GM12878 (cell line): ENCODE results near the gene ATP13A1. TPM values are rescaled to one million over a fixed set of nuclear protein-coding genes. Genes with fewer than 3 reads are reported as not detected.

Experiments
- BACH1 ChIP-seq: fragments of 450-650 bp; IDR thresholded peaks from 2 replicates; pipeline ENCODE4 v1.6.1; 2017; ENCODE audit warnings: mild to moderate bottlenecking, borderline replicate concordance
- BHLHE40 ChIP-seq, 2 experiments: fragments of 450-650 bp in 1 of 2; IDR thresholded peaks; 2 replicates each; pipeline ENCODE4 v1.6.1; 2011 to 2017; ENCODE audit warnings: low read depth in 2 of 2, borderline replicate concordance in 1 of 2, improper control_type of control experiment in 1 of 2, low read length in 1 of 2, mild to moderate bottlenecking in 1 of 2
- CUX1 ChIP-seq: IDR thresholded peaks from 2 replicates; pipeline ENCODE4 v1.6.1; 2012; ENCODE audit warnings: improper control_type of control experiment, low read depth, low read length; ENCODE audit not compliant: insufficient replicate concordance
- DPF2 ChIP-seq: fragments of 450-650 bp; IDR thresholded peaks from 2 replicates; pipeline ENCODE4 v1.6.1; 2017; ENCODE audit warnings: mild to moderate bottlenecking
- EED ChIP-seq: sonication (generic); IDR thresholded peaks from 2 replicates; pipeline ENCODE4 v1.6.1; 2016; ENCODE audit warnings: antibody characterized with exemption, low read depth
- ELK1 ChIP-seq: IDR thresholded peaks from 2 replicates; pipeline ENCODE4 v1.6.1; 2012; ENCODE audit warnings: low read depth, low read length, improper control_type of control experiment
- ETV6 ChIP-seq, 2 experiments: fragments of 450-650 bp in 1 of 2; IDR thresholded peaks in 1 of 2; conservative IDR thresholded peaks in 1 of 2; 2 replicates each; pipeline ENCODE4 v1.6.1; 2014; ENCODE audit warnings: antibody characterized with exemption in 1 of 2, borderline replicate concordance in 1 of 2, low read depth in 1 of 2, mild to moderate bottlenecking in 1 of 2, moderate library complexity in 1 of 2
- HDGF ChIP-seq: fragments of 450-650 bp; IDR thresholded peaks from 2 replicates; pipeline ENCODE4 v1.6.1; 2016; ENCODE audit warnings: antibody characterized with exemption
- HSF1 ChIP-seq: fragments of 150-350 bp; IDR thresholded peaks from 2 replicates; pipeline ENCODE4 v1.6.1; 2014; ENCODE audit warnings: mild to moderate bottlenecking, low read depth, low read length
- IRF4 ChIP-seq: IDR thresholded peaks from 2 replicates; pipeline ENCODE4 v1.6.1; 2011; ENCODE audit warnings: low read depth, low read length
- MTA2 ChIP-seq: fragments of 450-650 bp; IDR thresholded peaks from 2 replicates; pipeline ENCODE4 v1.6.1; 2016; ENCODE audit warnings: low read depth, mild to moderate bottlenecking, moderate library complexity
- NFYB ChIP-seq: IDR thresholded peaks from 2 replicates; pipeline ENCODE4 v1.6.1; 2011; ENCODE audit warnings: low read depth, mild to moderate bottlenecking, low read length, improper control_type of control experiment, moderate library complexity; ENCODE audit not compliant: insufficient read depth
- PAX5 ChIP-seq: IDR thresholded peaks from 2 replicates; pipeline ENCODE4 v1.6.1; 2011; ENCODE audit warnings: low read depth, low read length, borderline replicate concordance
- RBBP5 ChIP-seq: fragments of 200-600 bp; sonication (generic); conservative IDR thresholded peaks from 2 replicates; pipeline ENCODE4 v1.6.1; 2016
- RCOR1 ChIP-seq: conservative IDR thresholded peaks from 2 replicates; pipeline ENCODE4 v1.6.1; 2012; ENCODE audit warnings: low read depth, low read length, improper control_type of control experiment
- SUPT20H ChIP-seq: IDR thresholded peaks from 2 replicates; pipeline ENCODE4 v1.6.1; 2011; ENCODE audit warnings: low read depth, mild to moderate bottlenecking, low read length, moderate library complexity, borderline replicate concordance; ENCODE audit not compliant: control insufficient read depth
- TCF12 ChIP-seq: IDR thresholded peaks from 2 replicates; pipeline ENCODE4 v1.6.1; 2011; ENCODE audit warnings: low read depth, mild to moderate bottlenecking, low read length
- ZBTB40 ChIP-seq: fragments of 450-650 bp; IDR thresholded peaks from 2 replicates; pipeline ENCODE4 v1.6.1; 2016; ENCODE audit warnings: mild to moderate bottlenecking, moderate library complexity, borderline replicate concordance
- polyA plus RNA-seq, 11 experiments: library from polyadenylated mRNA; depleted of rRNA in 4 of 11; unstranded in 6 of 11; stranded (reverse) in 5 of 11; fragments of >200 nt; fragmentation: Nextera tagmentation in 4 of 11; fragmentation: Illumina TruSeq in 1 of 11; extraction: Ambion mirVana in 4 of 11; extraction: Trizol in 1 of 11; gene quantifications; 1 replicate in 1 of 11; 2 replicates in 10 of 11; pipeline versions ENCODE4 v1.2.1 to v1.2.3, GENCODE V29; 2011 to 2016; ENCODE audit warnings: inconsistent platforms in 2 of 11, missing spikeins in 2 of 11, low read depth in 1 of 11
- total RNA-seq, 4 experiments: library from RNA; depleted of rRNA in 3 of 4; stranded (reverse); fragments of >200 nt in 3 of 4; fragmentation: Illumina TruSeq in 1 of 4; extraction: Trizol in 1 of 4; gene quantifications; 2 replicates each; pipeline versions ENCODE4 v1.2.1 to v1.2.3, GENCODE V29; 2013 to 2021

Gene ATP13A1
- total and polyA plus RNA-seq, 10 of the 15 experiments (the other 5 are each of a cell fraction or from before 2014, with no cell fraction given): 0.37 to 91.0 (median 29.8) TPM

GRCh38 chr19:19597809-19598306 is 65.6 kb downstream of the ATP13A1 start (continued):
- TF ChIP-seq DPF2: peak; percentile 70
- TF ChIP-seq MTA2: peak; percentile 90
- TF ChIP-seq RBBP5: no peak
- TF ChIP-seq HDGF: no peak
- no peak for TF ChIP-seq SUPT20H
- TF ChIP-seq TCF12: no peak
- no peak for TF ChIP-seq CUX1
- TF ChIP-seq ETV6 (conservative IDR thresholded peaks at IDR 0.05 in 1 of 2, IDR thresholded peaks at IDR 0.05 in 1 of 2; ENCODE audit: borderline replicate concordance in 1 of 2, low read depth in 1 of 2): peak in 1 of 2 experiments; percentile 82; a peak in 2 of 4 replicates
- no peak for TF ChIP-seq NFYB
- TF ChIP-seq PAX5: peak; percentile 81; the same call in 1 of the 2 replicates
- 0 out of 2 replicates have a peak, but pooled peaks have one; percentile 34 for TF ChIP-seq IRF4
- TF ChIP-seq ELK1: no peak
- TF ChIP-seq EED: peak; percentile 83
- TF ChIP-seq BACH1: peak; percentile 49; the same call in 1 of the 2 replicates
- peak; percentile 56 to 67; a peak in 3 of 4 replicates for TF ChIP-seq BHLHE40 (IDR thresholded peaks at IDR 0.05; ENCODE audit: borderline replicate concordance in 1 of 2, low read depth in 2 of 2, low read length in 1 of 2)
- TF ChIP-seq ZBTB40: no peak
- TF ChIP-seq HSF1: no peak
- no peak for TF ChIP-seq RCOR1
